HuH-7.5 (cell line): ENCODE data around the gene LSM7.
"Not testable (repeated sequence)": the region's sequence is repeated elsewhere in the genome, so short reads cannot be mapped to it uniquely, and the experiment has no call there.

Source experiments
- DNase-seq: peaks from one replicate; pipeline ENCODE4 v3.0.0; 2011; ENCODE audit warnings: low spot score

The LSM7 gene

DNA sequence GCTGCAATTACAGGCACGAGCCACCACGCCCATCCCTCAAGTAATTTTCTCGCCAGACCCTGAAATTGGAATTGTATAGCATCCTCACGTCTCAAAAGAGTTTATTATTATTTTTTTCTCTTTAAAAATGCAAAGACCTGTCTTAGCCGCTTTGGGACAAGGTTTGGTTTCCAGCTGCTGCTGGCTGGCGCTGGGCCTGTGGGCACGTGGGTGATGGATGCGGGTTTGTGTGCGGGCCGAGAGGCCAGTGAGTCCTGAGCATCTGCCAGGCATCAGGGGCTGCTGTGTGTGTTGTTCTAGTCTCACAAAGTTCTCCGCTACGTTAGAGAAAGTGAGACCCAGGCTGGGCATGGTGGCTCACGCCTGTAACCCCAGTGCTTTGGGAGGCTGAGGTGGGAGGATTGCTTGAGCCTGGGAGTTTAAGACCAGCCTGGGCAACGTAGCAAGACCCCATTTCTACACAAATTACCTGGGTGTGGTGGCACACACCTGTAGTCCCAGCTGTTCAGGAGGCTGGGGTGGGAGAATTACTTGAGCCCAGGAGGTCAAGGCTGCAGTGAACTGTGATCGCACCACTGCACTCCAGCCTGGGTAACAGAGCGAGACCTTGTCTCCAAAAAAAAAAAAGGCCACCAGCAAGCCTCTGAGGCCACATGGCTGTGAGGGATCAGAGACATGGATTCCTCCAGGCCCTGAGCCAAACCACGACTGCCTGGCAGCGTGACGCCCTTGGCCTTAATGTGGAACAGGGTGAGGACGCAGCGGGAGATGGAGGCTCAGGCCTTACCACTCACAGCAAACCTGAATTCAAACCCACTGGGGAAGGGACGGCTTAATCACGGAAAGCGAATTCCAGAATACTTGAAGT is 27.0 kb upstream of the LSM7 start:
- DNase-seq = no peak

GRCh38 chr19:2354670-2355069 is 26.3 kb upstream of the LSM7 start:
- no peak for DNase-seq

DNA sequence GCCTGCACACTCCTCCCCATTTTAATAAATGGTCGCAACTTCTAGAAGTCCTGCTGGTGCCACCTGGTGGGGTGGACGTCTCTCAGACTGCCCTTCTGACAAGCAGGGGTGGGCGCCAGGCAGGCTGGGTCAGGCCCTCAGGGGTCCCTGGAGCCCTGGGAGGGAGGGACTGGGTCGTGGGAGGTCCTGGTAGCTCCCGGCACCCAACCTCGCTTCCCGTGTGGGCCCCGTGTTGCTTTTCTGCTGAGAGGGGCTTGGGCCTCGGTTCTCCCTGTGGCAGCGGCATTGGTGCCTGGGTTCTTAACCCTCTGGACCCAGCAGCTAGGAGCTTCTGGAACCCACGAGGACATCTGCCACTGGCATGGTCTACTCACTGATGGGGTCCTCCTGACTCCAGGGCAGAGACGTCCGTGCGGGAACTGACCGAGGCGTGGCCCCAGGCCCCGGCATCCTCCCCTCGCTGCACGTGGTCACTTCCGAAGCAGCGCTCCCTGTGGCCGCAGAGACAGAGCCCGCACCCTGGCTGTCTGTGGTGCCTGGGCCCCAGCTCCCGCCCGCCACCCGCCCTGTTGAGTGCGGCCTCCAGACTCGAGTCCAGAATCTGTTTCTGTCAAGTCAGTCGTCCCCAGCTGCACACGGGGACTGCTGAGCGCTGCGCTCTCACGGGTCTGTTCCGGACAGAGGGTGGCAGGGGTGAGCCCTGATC is 25.7 kb upstream of the LSM7 start:
- no peak for DNase-seq

- DNase-seq = no peak
Observed at GRCh38 chr19:2353159-2353886, 24.9 kb upstream of the LSM7 start.

DNA sequence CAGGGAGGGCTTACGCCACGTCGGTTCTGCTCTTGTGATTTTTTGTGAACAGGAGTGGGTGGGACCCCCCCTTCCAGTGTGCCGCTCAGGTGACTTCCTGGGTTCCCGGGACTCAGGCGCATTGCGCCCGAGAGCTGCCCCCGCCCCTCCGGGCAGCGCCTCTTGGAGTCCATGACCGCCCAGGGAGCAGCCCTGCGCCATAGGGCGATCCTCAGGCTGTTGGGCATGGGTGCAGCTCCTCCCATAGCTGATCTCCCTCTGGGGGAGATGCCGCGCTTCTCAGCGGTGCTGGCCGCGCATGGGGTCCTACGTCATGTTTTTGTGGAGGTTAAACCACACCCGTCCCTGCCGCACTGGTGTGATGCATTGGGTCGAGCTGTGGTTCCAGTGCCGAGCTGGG is 23.7 kb upstream of the LSM7 start:
- DNase-seq = no peak

GRCh38 chr19:2351591-2351990 is 23.2 kb upstream of the LSM7 start:
- DNase-seq = no peak

GRCh38 chr19:2350656-2351055 is 22.3 kb upstream of the LSM7 start:
- DNase-seq = no peak

DNA sequence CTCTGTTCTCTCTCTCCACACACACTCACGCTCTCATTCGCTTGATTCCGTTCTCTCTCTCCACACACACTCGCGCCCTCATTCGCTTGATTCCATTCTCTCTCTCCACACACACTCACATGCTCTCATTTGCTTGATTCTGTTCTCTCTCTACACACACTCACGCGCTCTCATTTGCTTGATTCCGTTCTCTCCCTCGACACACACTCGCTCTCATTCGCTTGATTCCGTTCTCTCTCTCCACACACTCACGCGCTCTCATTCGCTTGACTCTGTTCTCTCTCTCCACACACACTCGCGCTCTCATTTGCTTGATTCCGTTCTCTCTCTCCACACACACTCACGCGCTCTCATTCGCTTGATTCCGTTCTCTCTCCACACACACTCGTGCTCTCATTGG is 21.4 kb upstream of the LSM7 start:
- not testable (repeated sequence) for DNase-seq

DNA sequence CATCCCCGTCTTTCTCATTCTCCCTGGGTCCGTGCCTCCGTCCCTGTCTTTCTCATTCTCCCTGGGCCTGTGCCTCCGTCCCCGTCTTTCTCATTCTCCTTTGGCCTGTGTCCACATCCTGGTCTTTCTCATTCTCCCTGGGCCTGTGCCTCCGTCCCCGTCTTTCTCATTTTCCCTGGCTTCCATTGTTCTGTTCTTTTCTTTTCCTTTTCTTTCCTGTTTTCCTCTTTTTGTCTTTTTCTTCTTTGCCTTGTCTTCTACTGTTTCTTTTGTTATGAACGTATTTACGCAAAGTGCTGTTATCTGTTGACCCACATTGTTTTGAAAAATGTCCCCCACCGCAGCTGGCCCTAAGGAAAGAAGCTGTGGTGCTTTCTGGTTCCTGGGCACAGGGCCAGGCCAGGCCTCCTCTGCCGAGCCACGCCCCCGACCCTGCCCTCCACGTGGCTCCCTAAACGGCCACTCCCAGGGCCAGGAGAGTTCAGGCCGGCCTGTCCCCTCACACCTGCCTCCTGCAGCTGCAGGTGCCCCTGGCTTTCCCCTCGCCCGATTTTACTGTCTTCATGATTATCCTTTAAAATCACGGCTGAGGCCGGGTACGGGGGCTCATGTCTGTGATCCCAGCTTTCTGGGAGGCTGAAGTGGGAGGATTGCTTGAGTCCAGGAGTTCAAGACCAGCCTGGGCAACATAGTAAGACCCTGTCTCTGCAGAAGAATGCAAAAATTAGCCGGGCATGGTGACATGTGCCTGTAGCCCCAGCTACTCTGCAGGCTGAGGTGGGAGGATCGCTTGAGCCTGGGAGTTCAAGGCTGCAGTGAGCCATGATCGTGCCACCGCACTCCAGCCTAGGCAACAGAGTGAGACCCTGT is 17.6 kb upstream of the LSM7 start:
- DNase-seq = no peak

DNA sequence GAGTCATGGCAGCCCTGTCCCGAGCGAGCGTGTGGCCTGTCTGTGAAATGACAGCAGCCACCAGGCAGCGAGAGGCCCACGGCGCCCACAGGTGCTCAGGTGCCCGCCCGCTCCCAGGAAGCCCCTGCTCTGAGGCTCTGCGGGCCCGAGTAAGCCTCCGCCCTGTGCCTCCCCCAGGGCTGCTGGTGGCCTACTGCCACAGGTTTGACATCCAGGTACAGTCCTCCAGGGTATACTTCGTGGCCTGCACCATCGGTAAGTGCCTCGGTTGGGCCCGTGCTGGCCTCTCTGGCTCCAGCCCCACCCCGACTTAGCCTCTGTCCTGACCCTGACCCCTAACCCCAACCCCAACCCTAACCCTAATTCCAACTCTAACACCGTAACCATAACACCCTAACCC is 16.7 kb upstream of the LSM7 start:
- no peak for DNase-seq

- DNase-seq = no peak
Observed at GRCh38 chr19:2344381-2344870, 16.0 kb upstream of the LSM7 start.

DNA sequence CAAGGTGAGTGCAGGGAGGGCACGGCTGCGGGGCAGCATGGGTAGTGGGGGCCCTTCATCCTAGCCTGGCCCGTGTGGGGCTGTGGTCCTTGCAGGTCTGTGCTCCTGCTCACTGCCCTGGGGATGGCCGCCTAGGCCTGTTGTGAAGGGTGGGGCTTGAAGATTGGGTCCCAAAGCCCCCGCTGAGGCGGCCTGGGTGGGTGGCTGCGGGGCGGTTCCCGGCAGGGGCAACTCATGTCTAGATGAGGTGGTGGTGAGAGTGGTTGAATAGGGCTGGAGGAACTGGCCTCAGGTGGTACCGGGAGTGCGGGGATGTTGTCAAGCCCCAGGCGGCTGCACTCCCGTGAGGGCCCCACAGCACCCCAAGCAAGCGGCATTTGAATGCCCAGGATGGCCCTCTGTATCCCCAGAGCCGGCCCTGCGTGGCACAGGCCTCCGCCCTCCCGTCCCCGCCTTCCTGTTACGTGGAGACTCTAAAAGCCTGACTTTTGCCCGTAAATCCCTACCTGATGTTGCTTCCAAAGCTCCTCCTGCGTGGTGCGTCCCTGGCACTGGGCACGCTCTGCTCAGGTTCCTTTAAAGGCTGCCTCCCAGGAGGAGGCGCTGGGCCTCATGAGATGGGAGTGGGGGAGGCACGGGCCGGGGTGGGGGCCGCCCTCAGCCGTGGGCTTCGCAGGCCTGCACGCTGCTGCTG is 15.1 kb upstream of the LSM7 start:
- DNase-seq = no peak

- no peak for DNase-seq
Observed at GRCh38 chr19:2342656-2343288, 14.4 kb upstream of the LSM7 start.

GRCh38 chr19:2341982-2342381 is 13.6 kb upstream of the LSM7 start:
- no peak for DNase-seq

GRCh38 chr19:2341244-2341751 is 12.9 kb upstream of the LSM7 start:
- no peak for DNase-seq

DNA sequence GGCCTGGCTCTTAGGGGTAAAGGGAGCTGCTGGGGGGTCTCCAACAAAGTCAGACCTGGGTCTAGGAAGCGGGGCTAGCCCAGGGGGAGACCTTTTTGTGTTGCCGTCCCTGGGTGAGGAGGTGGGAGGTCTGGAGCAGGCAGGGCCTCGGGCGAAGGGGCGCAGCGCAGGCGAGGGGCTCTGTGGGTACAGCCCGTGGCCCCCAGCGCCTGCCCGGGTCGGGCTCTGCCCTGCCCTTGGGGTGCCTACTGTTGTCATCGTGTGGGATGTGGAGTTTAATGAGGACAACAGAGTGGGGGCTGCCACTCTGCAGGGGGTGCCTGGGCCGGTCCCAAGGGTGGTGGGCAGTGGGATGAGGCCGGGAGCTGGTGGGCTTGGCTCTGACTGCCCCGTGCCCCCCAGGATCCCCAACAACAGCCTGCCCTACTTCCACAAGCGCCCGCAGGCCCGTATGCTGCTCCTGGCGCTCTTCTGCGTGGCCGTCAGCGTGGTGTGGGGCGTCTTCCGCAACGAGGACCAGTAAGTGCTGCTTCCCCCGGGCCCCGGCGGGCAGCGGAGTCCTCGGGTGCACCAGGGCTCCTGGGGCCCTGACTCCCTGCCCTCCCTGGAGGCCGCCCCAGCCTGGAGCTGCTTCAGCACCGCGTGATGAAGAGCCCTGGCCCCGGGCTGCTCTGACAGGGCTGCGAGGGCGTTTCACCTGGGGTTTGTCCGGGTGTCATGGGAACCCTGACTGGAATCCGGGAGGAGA is 12.3 kb upstream of the LSM7 start:
- no peak for DNase-seq

GRCh38 chr19:2339644-2340310 is 11.4 kb upstream of the LSM7 start:
- DNase-seq = no peak

DNA sequence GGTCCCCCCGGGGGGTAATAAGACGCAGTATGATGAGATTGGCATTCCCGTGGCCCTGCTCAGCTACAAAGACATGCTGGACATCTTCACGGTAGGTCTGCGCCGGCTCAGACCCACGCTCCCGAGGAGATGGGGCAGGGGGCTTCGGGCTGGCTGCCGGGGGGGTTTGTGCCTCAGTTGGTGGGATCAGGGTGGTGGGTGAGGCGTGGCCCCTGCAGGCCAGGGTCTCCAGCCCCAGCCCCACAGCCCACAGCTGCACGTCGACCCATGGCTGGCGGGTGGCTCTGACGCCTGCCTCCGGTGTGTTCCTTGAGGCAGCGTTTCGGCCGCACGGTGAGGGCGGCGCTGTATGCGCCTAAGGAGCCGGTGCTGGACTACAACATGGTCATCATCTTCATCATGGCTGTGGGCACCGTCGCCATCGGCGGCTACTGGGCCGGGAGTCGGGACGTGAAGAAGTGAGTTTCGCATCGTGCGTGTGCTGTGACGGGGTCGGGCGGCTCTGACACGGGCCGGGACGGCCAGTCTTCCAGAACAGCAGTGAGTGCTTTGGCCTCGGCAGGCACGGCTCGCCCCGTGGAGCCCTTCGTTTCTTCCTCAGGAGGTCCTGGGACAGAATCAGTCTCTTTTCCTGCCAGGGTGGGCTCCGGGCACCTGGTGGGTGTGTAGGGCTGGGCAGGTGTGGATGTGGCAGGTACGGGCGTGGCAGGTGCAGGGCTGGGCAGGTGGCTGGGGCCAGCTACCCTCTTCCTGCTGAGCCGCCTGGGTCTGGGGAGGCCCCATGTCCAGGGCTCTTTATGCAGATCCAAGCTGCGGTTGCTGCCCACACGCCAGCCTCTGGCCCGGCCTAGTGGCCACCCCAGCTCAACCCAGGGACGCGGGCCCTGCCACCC is 10.6 kb upstream of the LSM7 start:
- DNase-seq = no peak
